ENCODE measurements around the gene MACROD2. TPM values are rescaled to one million over a fixed set of nuclear protein-coding genes. Genes with fewer than 3 reads are reported as not detected.

The MACROD2 gene
- total and polyA plus RNA-seq, 2 experiments from 2014 or later, result 2.8 to 4.3 TPM

DNA sequence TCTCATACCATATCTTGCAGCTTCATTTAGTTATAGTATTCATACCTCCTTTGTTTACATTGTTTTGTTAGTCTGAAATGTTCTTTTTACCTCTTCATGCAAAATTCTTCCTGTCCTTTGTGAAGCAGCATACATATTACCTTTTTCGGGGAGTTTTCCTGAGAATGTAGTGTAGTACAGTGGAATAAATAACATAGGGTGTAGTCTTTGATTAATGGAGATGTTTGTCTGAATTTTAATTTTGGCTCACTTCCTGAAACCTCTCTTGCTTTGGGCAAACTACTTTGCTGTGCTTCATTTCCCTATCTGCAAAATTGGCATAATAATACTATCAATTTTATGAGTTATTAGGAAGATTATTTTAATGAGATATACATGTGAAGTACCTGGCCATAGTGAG lies 5.6 kb downstream of the MACROD2 start (continued):
- TF ChIP-seq, protein P1, sequence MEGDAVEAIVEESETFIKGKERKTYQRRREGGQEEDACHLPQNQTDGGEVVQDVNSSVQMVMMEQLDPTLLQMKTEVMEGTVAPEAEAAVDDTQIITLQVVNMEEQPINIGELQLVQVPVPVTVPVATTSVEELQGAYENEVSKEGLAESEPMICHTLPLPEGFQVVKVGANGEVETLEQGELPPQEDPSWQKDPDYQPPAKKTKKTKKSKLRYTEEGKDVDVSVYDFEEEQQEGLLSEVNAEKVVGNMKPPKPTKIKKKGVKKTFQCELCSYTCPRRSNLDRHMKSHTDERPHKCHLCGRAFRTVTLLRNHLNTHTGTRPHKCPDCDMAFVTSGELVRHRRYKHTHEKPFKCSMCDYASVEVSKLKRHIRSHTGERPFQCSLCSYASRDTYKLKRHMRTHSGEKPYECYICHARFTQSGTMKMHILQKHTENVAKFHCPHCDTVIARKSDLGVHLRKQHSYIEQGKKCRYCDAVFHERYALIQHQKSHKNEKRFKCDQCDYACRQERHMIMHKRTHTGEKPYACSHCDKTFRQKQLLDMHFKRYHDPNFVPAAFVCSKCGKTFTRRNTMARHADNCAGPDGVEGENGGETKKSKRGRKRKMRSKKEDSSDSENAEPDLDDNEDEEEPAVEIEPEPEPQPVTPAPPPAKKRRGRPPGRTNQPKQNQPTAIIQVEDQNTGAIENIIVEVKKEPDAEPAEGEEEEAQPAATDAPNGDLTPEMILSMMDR (conservative IDR thresholded peaks at IDR 0.05; ENCODE audit: low read depth in 2 of 2), result no peak
- TF ChIP-seq ZNF114 (CRISPR knock-in tag; IDR thresholded peaks at IDR 0.05), result no peak

- H3K27ac ChIP-seq (ENCODE audit: low read depth), result no peak overlapping the region
- Mint-ChIP-seq H3K4me3 (no peak overlapping the region), H3K36me3 (ENCODE audit: low read depth) (no peaks in the 10 kb centered on the region), H3K27me3 (ENCODE audit: insufficient read depth, low read depth, poor library complexity) (peaks cover 1% of the 10 kb centered on the region), H3K4me1 (peaks cover under 1% of the 10 kb centered on the region; the same call in 2 of the 3 replicates), H3K27ac (no peak overlapping the region), H3K9me3 (no peaks in the 10 kb centered on the region)
- no peaks in the 10 kb centered on the region for H3F3A ChIP-seq (replicated peaks; ENCODE audit: low read depth)
- H2AFZ ChIP-seq, result no peak overlapping the region
- no peaks in the 10 kb centered on the region for H3K79me2 ChIP-seq (replicated peaks; ENCODE audit: insufficient read depth)
- DNase-seq (ENCODE audit: low spot score), result no peak
- TF ChIP-seq CREB1 (CRISPR knock-in tag; IDR thresholded peaks at IDR 0.05; ENCODE audit: low read depth) (no peak), ZNF114 (CRISPR knock-in tag; IDR thresholded peaks at IDR 0.05) (no peak), NANOG (IDR thresholded peaks at IDR 0.05; ENCODE audit: borderline replicate concordance) (no peak), POLR2AphosphoS5 (IDR thresholded peaks at IDR 0.05; ENCODE audit: low read depth) (no peak), JUNB (IDR thresholded peaks at IDR 0.05; ENCODE audit: unreplicated experiment) (no peak), EZH2phosphoT487 (IDR thresholded peaks at IDR 0.05; ENCODE audit: unreplicated experiment) (no peak), EZH2 (IDR thresholded peaks at IDR 0.05; ENCODE audit: low read depth, unreplicated experiment) (no peak)
- TF ChIP-seq, protein P2, sequence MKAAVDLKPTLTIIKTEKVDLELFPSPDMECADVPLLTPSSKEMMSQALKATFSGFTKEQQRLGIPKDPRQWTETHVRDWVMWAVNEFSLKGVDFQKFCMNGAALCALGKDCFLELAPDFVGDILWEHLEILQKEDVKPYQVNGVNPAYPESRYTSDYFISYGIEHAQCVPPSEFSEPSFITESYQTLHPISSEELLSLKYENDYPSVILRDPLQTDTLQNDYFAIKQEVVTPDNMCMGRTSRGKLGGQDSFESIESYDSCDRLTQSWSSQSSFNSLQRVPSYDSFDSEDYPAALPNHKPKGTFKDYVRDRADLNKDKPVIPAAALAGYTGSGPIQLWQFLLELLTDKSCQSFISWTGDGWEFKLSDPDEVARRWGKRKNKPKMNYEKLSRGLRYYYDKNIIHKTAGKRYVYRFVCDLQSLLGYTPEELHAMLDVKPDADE (IDR thresholded peaks at IDR 0.05), result no peak
- H3K4me1 ChIP-seq (ENCODE audit: insufficient read depth), result peaks cover under 1% of the 10 kb centered on the region; the same call in 1 of the 2 replicates
- no peaks in the 10 kb centered on the region for H3K27me3 ChIP-seq (ENCODE audit: insufficient read depth)
- no peak overlapping the region for H3K4me2 ChIP-seq
- H3K36me3 ChIP-seq (ENCODE audit: insufficient read depth), result no peaks in the 10 kb centered on the region
- H3K9me2 ChIP-seq (ENCODE audit: insufficient read depth), result no peaks in the 10 kb centered on the region
- H4K20me1 ChIP-seq (replicated peaks; ENCODE audit: insufficient read depth), result no peaks in the 10 kb centered on the region
- ATAC-seq, result no peak
- H3K4me3 ChIP-seq, result no peak overlapping the region
Measured at GRCh38 chr20:14005996-14006395, 10.7 kb downstream of the MACROD2 start.

- Histone ChIP-seq H3F3A (replicated peaks; ENCODE audit: low read depth) (no peaks in the 10 kb centered on the region), H3K27me3 (ENCODE audit: insufficient read depth) (no peaks in the 10 kb centered on the region), H3K36me3 (ENCODE audit: insufficient read depth) (no peaks in the 10 kb centered on the region), H3K4me2 (no peak overlapping the region), H3K27ac (ENCODE audit: low read depth) (no peak overlapping the region), H3K79me2 (replicated peaks; ENCODE audit: insufficient read depth) (no peaks in the 10 kb centered on the region), H2AFZ (no peak overlapping the region), H4K20me1 (replicated peaks; ENCODE audit: insufficient read depth) (no peaks in the 10 kb centered on the region), H3K4me3 (no peak overlapping the region), H3K4me1 (ENCODE audit: insufficient read depth) (no peaks in the 10 kb centered on the region), H3K9me2 (ENCODE audit: insufficient read depth) (no peaks in the 10 kb centered on the region)
- peak overlapping the region; percentile 23; the same call in 1 of the 2 replicates for H3K27ac Mint-ChIP-seq
- H3K36me3 Mint-ChIP-seq (ENCODE audit: low read depth), result no peaks in the 10 kb centered on the region
- H3K9me3 Mint-ChIP-seq, result no peaks in the 10 kb centered on the region
- H3K4me3 Mint-ChIP-seq, result no peak overlapping the region
- H3K27me3 Mint-ChIP-seq (ENCODE audit: insufficient read depth, low read depth, poor library complexity), result peaks cover 1% of the 10 kb centered on the region
- ATAC-seq (no peak), DNase-seq (ENCODE audit: low spot score) (no peak)
- no peaks in the 10 kb centered on the region for H3K4me1 Mint-ChIP-seq
- TF ChIP-seq, protein P3, sequence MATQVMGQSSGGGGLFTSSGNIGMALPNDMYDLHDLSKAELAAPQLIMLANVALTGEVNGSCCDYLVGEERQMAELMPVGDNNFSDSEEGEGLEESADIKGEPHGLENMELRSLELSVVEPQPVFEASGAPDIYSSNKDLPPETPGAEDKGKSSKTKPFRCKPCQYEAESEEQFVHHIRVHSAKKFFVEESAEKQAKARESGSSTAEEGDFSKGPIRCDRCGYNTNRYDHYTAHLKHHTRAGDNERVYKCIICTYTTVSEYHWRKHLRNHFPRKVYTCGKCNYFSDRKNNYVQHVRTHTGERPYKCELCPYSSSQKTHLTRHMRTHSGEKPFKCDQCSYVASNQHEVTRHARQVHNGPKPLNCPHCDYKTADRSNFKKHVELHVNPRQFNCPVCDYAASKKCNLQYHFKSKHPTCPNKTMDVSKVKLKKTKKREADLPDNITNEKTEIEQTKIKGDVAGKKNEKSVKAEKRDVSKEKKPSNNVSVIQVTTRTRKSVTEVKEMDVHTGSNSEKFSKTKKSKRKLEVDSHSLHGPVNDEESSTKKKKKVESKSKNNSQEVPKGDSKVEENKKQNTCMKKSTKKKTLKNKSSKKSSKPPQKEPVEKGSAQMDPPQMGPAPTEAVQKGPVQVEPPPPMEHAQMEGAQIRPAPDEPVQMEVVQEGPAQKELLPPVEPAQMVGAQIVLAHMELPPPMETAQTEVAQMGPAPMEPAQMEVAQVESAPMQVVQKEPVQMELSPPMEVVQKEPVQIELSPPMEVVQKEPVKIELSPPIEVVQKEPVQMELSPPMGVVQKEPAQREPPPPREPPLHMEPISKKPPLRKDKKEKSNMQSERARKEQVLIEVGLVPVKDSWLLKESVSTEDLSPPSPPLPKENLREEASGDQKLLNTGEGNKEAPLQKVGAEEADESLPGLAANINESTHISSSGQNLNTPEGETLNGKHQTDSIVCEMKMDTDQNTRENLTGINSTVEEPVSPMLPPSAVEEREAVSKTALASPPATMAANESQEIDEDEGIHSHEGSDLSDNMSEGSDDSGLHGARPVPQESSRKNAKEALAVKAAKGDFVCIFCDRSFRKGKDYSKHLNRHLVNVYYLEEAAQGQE (IDR thresholded peaks at IDR 0.05; ENCODE audit: unreplicated experiment), result no peak
- no peak for TF ChIP-seq EZH2phosphoT487 (IDR thresholded peaks at IDR 0.05; ENCODE audit: unreplicated experiment)
- no peak for TF ChIP-seq POLR2AphosphoS5 (IDR thresholded peaks at IDR 0.05; ENCODE audit: low read depth)
Measured at GRCh38 chr20:14009208-14009607, 13.9 kb downstream of the MACROD2 start.

All from GM23338 (cell line).